ENCODE measurements around the gene TPH1.

- TF ChIP-seq CTCF (IDR thresholded peaks at IDR 0.05): no peak
- TF ChIP-seq POLR2A (IDR thresholded peaks at IDR 0.05): no peak
Observed at GRCh38 chr11:18013790-18014507, 32.1 kb downstream of the TPH1 start.
